Neural cell (in vitro differentiated cells): ENCODE data around the gene WDR91. TPM values are rescaled to one million over a fixed set of nuclear protein-coding genes. Genes with fewer than 3 reads are reported as not detected.

Experiments used
- H2AFZ ChIP-seq: fragments of 200-600, 300-800 bp; sonication (generic), shearing (Covaris generic); 2 replicates; pipeline ENCODE4 v1.6.0; 2014; ENCODE audit warnings: low read depth, mild to moderate bottlenecking, antibody characterized with exemption, low read length, moderate library complexity
- H3F3A ChIP-seq: fragments of 200-600 bp; shearing (Covaris generic); 2 replicates; pipeline ENCODE4 v1.6.1; 2016; ENCODE audit warnings: mild to moderate bottlenecking, moderate library complexity, mixed read lengths, antibody characterized with exemption, low read length; ENCODE audit not compliant: insufficient read depth, poor library complexity, severe bottlenecking
- H3K27ac ChIP-seq: fragments of 200-600, 300-800 bp; sonication (generic), shearing (Covaris generic); 2 replicates; pipeline ENCODE4 v1.5.1; 2014; ENCODE audit warnings: mild to moderate bottlenecking, low read length, moderate library complexity
- H3K27me3 ChIP-seq: fragments of 300-800, 200-600 bp; sonication (generic), shearing (Covaris generic); 2 replicates; pipeline ENCODE4 v1.6.0; 2014; ENCODE audit warnings: mild to moderate bottlenecking, low read depth, low read length, moderate library complexity; ENCODE audit not compliant: insufficient read depth
- H3K36me3 ChIP-seq: fragments of 300-800, 200-600 bp; sonication (generic), shearing (Covaris generic); 2 replicates; pipeline ENCODE4 v1.5.1; 2014; ENCODE audit warnings: mild to moderate bottlenecking, antibody characterized with exemption, low read length, moderate library complexity; ENCODE audit not compliant: insufficient read depth
- H3K4me2 ChIP-seq: fragments of 300-800, 200-600 bp; sonication (generic), shearing (Covaris generic); 2 replicates; pipeline ENCODE4 v1.6.0; 2014; ENCODE audit warnings: mild to moderate bottlenecking, low read length
- H3K4me3 ChIP-seq: fragments of 300-800, 200-600 bp; sonication (generic), shearing (Covaris generic); 2 replicates; pipeline ENCODE4 v1.5.1; 2014; ENCODE audit warnings: mild to moderate bottlenecking, low read length, moderate library complexity
- H3K79me2 ChIP-seq: fragments of 200-600 bp; shearing (Covaris generic); replicated peaks from 2 replicates; pipeline ENCODE4 v1.6.0; 2014; ENCODE audit warnings: mild to moderate bottlenecking, low read length, moderate library complexity; ENCODE audit not compliant: insufficient read depth
- H3K9ac ChIP-seq: fragments of 300-800, 200-600 bp; sonication (generic), shearing (Covaris generic); 2 replicates; pipeline ENCODE4 v1.6.1; 2016; ENCODE audit warnings: mild to moderate bottlenecking, low read length, mixed read lengths
- H3K9me2 ChIP-seq: fragments of 200-600 bp; shearing (Covaris generic); 2 replicates; pipeline ENCODE4 v1.6.1; 2016; ENCODE audit warnings: mild to moderate bottlenecking, low read length, mixed read lengths; ENCODE audit not compliant: insufficient read depth
- H3K9me3 ChIP-seq: fragments of 200-600, 300-800 bp; sonication (generic), shearing (Covaris generic); 2 replicates; pipeline ENCODE4 v1.6.1; 2016; ENCODE audit warnings: mild to moderate bottlenecking, mixed run types, low read length, moderate library complexity, mixed read lengths
- H4K20me1 ChIP-seq: fragments of 200-600 bp; shearing (Covaris generic); 2 replicates; pipeline ENCODE4 v1.6.1; 2016; ENCODE audit warnings: mild to moderate bottlenecking, mixed run types; ENCODE audit not compliant: insufficient read depth
- CTCF ChIP-seq: fragments of 450-650 bp; IDR thresholded peaks from 2 replicates; pipeline ENCODE4 v1.5.1; 2014; ENCODE audit warnings: antibody characterized with exemption, mild to moderate bottlenecking, moderate library complexity; ENCODE audit not compliant: poor library complexity, severe bottlenecking
- EP300 ChIP-seq: fragments of 450-650 bp; conservative IDR thresholded peaks from 2 replicates; pipeline ENCODE4 v1.6.1; 2014; ENCODE audit warnings: antibody characterized with exemption, mild to moderate bottlenecking, moderate library complexity; ENCODE audit not compliant: poor library complexity, severe bottlenecking
- EZH2 ChIP-seq: fragments of 200-600, 300-800 bp; shearing (Covaris generic), sonication (generic); IDR thresholded peaks from 2 replicates; pipeline ENCODE4 v1.6.1; 2014; ENCODE audit warnings: antibody characterized with exemption, low read length, borderline replicate concordance, mild to moderate bottlenecking; ENCODE audit not compliant: insufficient read depth, poor library complexity, severe bottlenecking
- MXI1 ChIP-seq: fragments of 450-650 bp; conservative IDR thresholded peaks from 2 replicates; pipeline ENCODE4 v1.6.1; 2014; ENCODE audit warnings: antibody characterized with exemption, mild to moderate bottlenecking; ENCODE audit not compliant: poor library complexity, severe bottlenecking
- POLR2AphosphoS5 ChIP-seq: IDR thresholded peaks from 2 replicates; pipeline ENCODE4 v1.6.1; 2012
- RAD21 ChIP-seq: fragments of 450-650 bp; conservative IDR thresholded peaks from 2 replicates; pipeline ENCODE4 v1.6.1; 2014; ENCODE audit warnings: antibody characterized with exemption, mild to moderate bottlenecking, moderate library complexity
- REST ChIP-seq: IDR thresholded peaks from 2 replicates; pipeline ENCODE4 v1.6.1; 2012; ENCODE audit warnings: borderline replicate concordance
- SMC3 ChIP-seq: fragments of 450-650 bp; conservative IDR thresholded peaks from 2 replicates; pipeline ENCODE4 v1.6.1; 2014; ENCODE audit warnings: antibody characterized with exemption, mild to moderate bottlenecking, moderate library complexity; ENCODE audit not compliant: poor library complexity
- TAF1 ChIP-seq: IDR thresholded peaks from 2 replicates; pipeline ENCODE4 v1.6.1; 2012; ENCODE audit warnings: low read depth
- polyA plus RNA-seq: library from polyadenylated mRNA; depleted of rRNA; stranded (reverse); fragments of >200 nt; gene quantifications from 2 replicates; pipeline ENCODE4 v1.2.3, GENCODE V29; 2014

WDR91 gene
- polyA plus RNA-seq, 1 donor from 2014 or later, result 17.7 TPM

DNA sequence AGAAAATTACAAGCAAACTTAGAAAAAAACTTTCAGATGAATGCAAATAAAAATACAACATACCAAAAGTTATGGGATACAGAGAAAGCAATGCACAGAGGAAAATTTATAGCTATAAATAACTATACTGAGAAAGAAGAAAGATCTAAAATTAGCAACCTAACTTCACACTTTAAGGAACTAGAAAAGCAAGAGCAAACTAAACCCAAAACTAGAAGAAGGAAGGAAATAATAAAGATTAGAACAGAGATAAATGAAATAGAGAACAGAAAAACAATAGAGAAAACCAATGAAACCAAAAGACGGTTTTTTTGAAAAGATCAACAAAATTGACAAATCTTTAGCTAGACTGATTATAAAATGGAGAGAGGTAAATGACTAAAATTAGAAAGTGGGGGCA, 12.7 kb upstream of the WDR91 start:
- Histone ChIP-seq H3K27me3 (no peaks in the 10 kb centered on the region), H3K4me2 (no peak overlapping the region), H3K79me2 (no peaks in the 10 kb centered on the region), H3F3A (no peaks in the 10 kb centered on the region), H3K9ac (no peak overlapping the region), H3K9me2 (no peaks in the 10 kb centered on the region), H3K4me3 (no peak overlapping the region), H3K9me3 (no peaks in the 10 kb centered on the region), H3K36me3 (no peaks in the 10 kb centered on the region), H4K20me1 (no peaks in the 10 kb centered on the region), H3K27ac (no peak overlapping the region), H2AFZ (no peak overlapping the region)
- TF ChIP-seq POLR2AphosphoS5, result no peak
- no peak for TF ChIP-seq RAD21
- TF ChIP-seq REST, result no peak
- no peak for TF ChIP-seq EP300
- no peak for TF ChIP-seq TAF1
- no peak for TF ChIP-seq SMC3
- no peak for TF ChIP-seq MXI1
- TF ChIP-seq EZH2, result no peak
- TF ChIP-seq CTCF, result no peak

DNA sequence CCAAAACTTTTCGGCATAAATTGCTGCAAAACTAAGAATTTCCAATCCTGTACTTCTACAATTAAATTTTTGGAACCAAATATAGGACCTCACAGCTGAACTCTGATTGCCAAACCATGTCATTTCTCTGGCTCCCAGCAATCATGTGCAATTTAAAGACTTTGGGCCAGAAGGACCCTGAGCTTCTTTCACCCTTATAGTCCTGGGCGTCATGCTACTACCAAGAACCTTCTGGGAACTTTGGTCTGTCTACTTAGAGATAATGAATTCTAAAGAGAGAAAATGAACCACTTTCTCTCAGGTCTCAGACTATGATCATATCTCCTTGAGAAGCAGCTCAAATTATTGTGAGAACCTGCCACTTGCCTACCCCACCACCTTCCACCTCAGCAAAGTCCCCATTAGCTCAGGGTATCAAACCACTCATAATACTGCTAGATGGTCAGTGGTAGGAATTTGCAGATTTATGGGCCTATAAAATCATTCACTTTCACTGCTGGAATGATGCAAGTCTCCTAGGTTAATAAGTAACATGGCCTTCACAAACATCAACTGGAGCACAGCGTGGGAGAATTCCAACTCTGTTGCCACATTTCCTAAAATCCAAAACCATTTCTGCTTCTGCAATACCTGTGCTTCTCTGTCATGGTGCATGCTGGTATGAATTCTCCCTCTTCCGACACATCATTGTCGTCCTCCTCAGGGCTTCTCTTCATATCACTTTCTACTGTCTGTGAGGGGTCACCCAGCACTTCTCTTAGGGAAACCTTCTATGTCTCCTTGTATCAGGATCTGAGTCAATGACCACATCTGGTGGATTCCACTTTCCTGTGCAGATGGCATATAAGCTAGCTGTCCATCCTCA, 6.6 kb upstream of the WDR91 start:
- H3K4me2 ChIP-seq, result no peak overlapping the region
- TF ChIP-seq POLR2AphosphoS5 (no peak), EZH2 (no peak), MXI1 (no peak), RAD21 (no peak), REST (no peak), EP300 (no peak), SMC3 (no peak), TAF1 (no peak), CTCF (no peak)
- H3K36me3 ChIP-seq, result no peaks in the 10 kb centered on the region
- H3K27ac ChIP-seq, result no peak overlapping the region
- H3K9me2 ChIP-seq, result no peaks in the 10 kb centered on the region
- H2AFZ ChIP-seq, result no peak overlapping the region
- H3K27me3 ChIP-seq, result no peaks in the 10 kb centered on the region
- H3K9me3 ChIP-seq, result no peaks in the 10 kb centered on the region
- H3K79me2 ChIP-seq, result no peaks in the 10 kb centered on the region
- H3F3A ChIP-seq, result no peaks in the 10 kb centered on the region
- H3K4me3 ChIP-seq, result no peak overlapping the region
- no peak overlapping the region for H3K9ac ChIP-seq
- H4K20me1 ChIP-seq, result no peaks in the 10 kb centered on the region
